ENCODE measurements around the gene SYNM.

The SYNM gene

GRCh38 chr15:99124641-99125040 is 19.8 kb downstream of the SYNM start:
- no peak for DNase-seq (ENCODE audit: low spot score)

GRCh38 chr15:99125061-99125891 is 20.4 kb downstream of the SYNM start:
- no peak for DNase-seq (ENCODE audit: low spot score)

GRCh38 chr15:99126131-99126588 is 21.3 kb downstream of the SYNM start:
- DNase-seq (ENCODE audit: low spot score), result no peak

GRCh38 chr15:99126930-99127329 is 22.1 kb downstream of the SYNM start:
- DNase-seq (ENCODE audit: low spot score), result no peak

- DNase-seq (ENCODE audit: low spot score), result no peak
Observed at GRCh38 chr15:99127773-99128172, 22.9 kb downstream of the SYNM start.

- DNase-seq (ENCODE audit: low spot score), result no peak
Observed at GRCh38 chr15:99128411-99128810, 23.5 kb downstream of the SYNM start.

GRCh38 chr15:99129644-99130043 is 24.8 kb downstream of the SYNM start:
- no peak for DNase-seq (ENCODE audit: low spot score)

- no peak for DNase-seq (ENCODE audit: low spot score)
Observed at GRCh38 chr15:99130314-99130713, 25.4 kb downstream of the SYNM start.

- DNase-seq (ENCODE audit: low spot score), result no peak
Observed at GRCh38 chr15:99130765-99131440, 26.0 kb downstream of the SYNM start.

GRCh38 chr15:99131441-99132023 is 26.7 kb downstream of the SYNM start:
- no peak for DNase-seq (ENCODE audit: low spot score)

GRCh38 chr15:99132122-99132521 is 27.2 kb downstream of the SYNM start:
- DNase-seq (ENCODE audit: low spot score), result no peak

GRCh38 chr15:99132634-99133287 is 27.9 kb downstream of the SYNM start:
- no peak for DNase-seq (ENCODE audit: low spot score)

GRCh38 chr15:99134317-99134821 is 29.5 kb downstream of the SYNM start:
- DNase-seq (ENCODE audit: low spot score), result no peak

- DNase-seq (ENCODE audit: low spot score), result no peak
Observed at GRCh38 chr15:99135194-99135593, 30.3 kb downstream of the SYNM start.

GRCh38 chr15:99137111-99137546 is 32.2 kb downstream of the SYNM start:
- DNase-seq (ENCODE audit: low spot score), result no peak

GRCh38 chr15:99137877-99138276 is 33.0 kb downstream of the SYNM start:
- DNase-seq (ENCODE audit: low spot score), result no peak

- no peak for DNase-seq (ENCODE audit: low spot score)
Observed at GRCh38 chr15:99138491-99138982, 33.7 kb downstream of the SYNM start.

GRCh38 chr15:99139276-99139675 is 34.4 kb downstream of the SYNM start:
- no peak for DNase-seq (ENCODE audit: low spot score)

GRCh38 chr15:99140590-99140989 is 35.7 kb downstream of the SYNM start:
- no peak for DNase-seq (ENCODE audit: low spot score)

GRCh38 chr15:99141943-99142342 is 37.1 kb downstream of the SYNM start:
- no peak for DNase-seq (ENCODE audit: low spot score)

- no peak for DNase-seq (ENCODE audit: low spot score)
Observed at GRCh38 chr15:99142562-99142961, 37.7 kb downstream of the SYNM start.

GRCh38 chr15:99143242-99143641 is 38.4 kb downstream of the SYNM start:
- no peak for DNase-seq (ENCODE audit: low spot score)
